ENCODE measurements around the gene ACYP2.
"Not testable (repeated sequence)": the region's sequence is repeated elsewhere in the genome, so short reads cannot be mapped to it uniquely, and the experiment has no call there.

ACYP2 gene

GRCh38 chr2:54115284-54116137 lies at the start of gene ACYP2:
TSS of gene ACYP2 (plus strand) at chr2:54115615.
- DNase-seq (ENCODE audit: low spot score), result peak; percentile 91

- DNase-seq (ENCODE audit: low spot score), result no peak
Measured at GRCh38 chr2:54065891-54066290, 49.5 kb upstream of the ACYP2 start.

- no peak for DNase-seq (ENCODE audit: low spot score)
Measured at GRCh38 chr2:54067851-54068375, 47.5 kb upstream of the ACYP2 start.

GRCh38 chr2:54072483-54072882 lies 42.9 kb upstream of the ACYP2 start:
- not testable (repeated sequence) for DNase-seq (ENCODE audit: low spot score)

GRCh38 chr2:54073796-54074195 lies 41.6 kb upstream of the ACYP2 start:
- DNase-seq (ENCODE audit: low spot score), result no peak

GRCh38 chr2:54074606-54075341 lies 40.6 kb upstream of the ACYP2 start:
- DNase-seq (ENCODE audit: low spot score), result no peak

GRCh38 chr2:54076586-54076985 lies 38.8 kb upstream of the ACYP2 start:
- DNase-seq (ENCODE audit: low spot score), result no peak

- DNase-seq (ENCODE audit: low spot score), result no peak
Measured at GRCh38 chr2:54077088-54077900, 38.1 kb upstream of the ACYP2 start.

GRCh38 chr2:54079331-54079730 lies 36.1 kb upstream of the ACYP2 start:
- DNase-seq (ENCODE audit: low spot score), result no peak

GRCh38 chr2:54081574-54081973 lies 33.8 kb upstream of the ACYP2 start:
- DNase-seq (ENCODE audit: low spot score), result no peak

GRCh38 chr2:54083021-54083420 lies 32.4 kb upstream of the ACYP2 start:
- no peak for DNase-seq (ENCODE audit: low spot score)

GRCh38 chr2:54083445-54083844 lies 32.0 kb upstream of the ACYP2 start:
- no peak for DNase-seq (ENCODE audit: low spot score)

- DNase-seq (ENCODE audit: low spot score), result no peak
Measured at GRCh38 chr2:54084600-54084999, 30.8 kb upstream of the ACYP2 start.

GRCh38 chr2:54085069-54085468 lies 30.3 kb upstream of the ACYP2 start:
- no peak for DNase-seq (ENCODE audit: low spot score)

GRCh38 chr2:54086157-54086556 lies 29.3 kb upstream of the ACYP2 start:
- no peak for DNase-seq (ENCODE audit: low spot score)

- no peak for DNase-seq (ENCODE audit: low spot score)
Measured at GRCh38 chr2:54088191-54088634, 27.2 kb upstream of the ACYP2 start.

GRCh38 chr2:54088719-54089118 lies 26.7 kb upstream of the ACYP2 start:
- no peak for DNase-seq (ENCODE audit: low spot score)

- DNase-seq (ENCODE audit: low spot score), result no peak
Measured at GRCh38 chr2:54090521-54091117, 24.8 kb upstream of the ACYP2 start.

- peak; percentile 51 for DNase-seq (ENCODE audit: low spot score)
Measured at GRCh38 chr2:54092940-54093339, 22.5 kb upstream of the ACYP2 start.

- DNase-seq (ENCODE audit: low spot score), result not testable (repeated sequence)
Measured at GRCh38 chr2:54095406-54095805, 20.0 kb upstream of the ACYP2 start.

GRCh38 chr2:54096141-54096540 lies 19.3 kb upstream of the ACYP2 start:
- not testable (repeated sequence) for DNase-seq (ENCODE audit: low spot score)

GRCh38 chr2:54097124-54097523 lies 18.3 kb upstream of the ACYP2 start:
- DNase-seq (ENCODE audit: low spot score), result no peak

Measured in germinal center (tissue), 1 donor.